ENCODE data around the gene IL17REL.

The IL17REL gene

GRCh38 chr22:49967706-49968208, 44.8 kb downstream of the IL17REL start:
- DNase-seq (ENCODE audit: low read depth in 2 of 2) = no peak

GRCh38 chr22:49966774-49967705, 45.5 kb downstream of the IL17REL start:
- no peak for DNase-seq (ENCODE audit: low read depth in 2 of 2)

- DNase-seq (ENCODE audit: low read depth in 2 of 2) = no peak
Measured at GRCh38 chr22:49966041-49966773, 46.4 kb downstream of the IL17REL start.

- no peak for DNase-seq (ENCODE audit: low read depth in 2 of 2)
Measured at GRCh38 chr22:49965091-49966040, 47.2 kb downstream of the IL17REL start.

GRCh38 chr22:49964136-49965090, 48.2 kb downstream of the IL17REL start:
- no peak for DNase-seq (ENCODE audit: low read depth in 2 of 2)

GRCh38 chr22:49963647-49964026, 48.9 kb downstream of the IL17REL start:
- DNase-seq (ENCODE audit: low read depth in 2 of 2) = no peak

- DNase-seq (ENCODE audit: low read depth in 2 of 2) = no peak
Measured at GRCh38 chr22:49962751-49963646, 49.6 kb downstream of the IL17REL start.

GRCh38 chr22:49962012-49962750, 50.4 kb downstream of the IL17REL start:
- peak; percentile 81 to 84 for DNase-seq (ENCODE audit: low read depth in 2 of 2)

GRCh38 chr22:49961601-49962011, 51.0 kb downstream of the IL17REL start:
- DNase-seq (ENCODE audit: low read depth in 2 of 2) = no peak

- DNase-seq (ENCODE audit: low read depth in 2 of 2) = no peak
Measured at GRCh38 chr22:49961005-49961600, 51.5 kb downstream of the IL17REL start.

- DNase-seq (ENCODE audit: low read depth in 2 of 2) = peak; percentile 94 to 95
Measured at GRCh38 chr22:49960159-49961004, 52.2 kb downstream of the IL17REL start, which contains the start of gene PIM3. TSS of gene PIM3 (plus strand) at chr22:49960772. CDS start at chr22:49960948, 176 bp downstream.

GRCh38 chr22:49959782-49960158, 52.8 kb downstream of the IL17REL start:
- DNase-seq (ENCODE audit: low read depth in 2 of 2) = no peak

- no peak for DNase-seq (ENCODE audit: low read depth in 2 of 2)
Measured at GRCh38 chr22:49958931-49959781, 53.4 kb downstream of the IL17REL start.

GRCh38 chr22:49958366-49958921, 54.1 kb downstream of the IL17REL start:
- DNase-seq (ENCODE audit: low read depth in 2 of 2) = no peak

GRCh38 chr22:49957826-49958365, 54.7 kb downstream of the IL17REL start:
- no peak for DNase-seq (ENCODE audit: low read depth in 2 of 2)
